Common myeloid progenitor, CD34-positive (primary cell): ENCODE data around the gene SNPH.

ENCODE experiments used
- CTCF ChIA-PET: fragments of 350-600 bp; sonication (Branson Sonifier 250); formaldehyde crosslinking; loops from one replicate; lab custom pipeline; 2021; ENCODE audit warnings: antibody characterized with exemption; lab: Charles Lee
- POLR2A ChIA-PET: fragments of 350-600 bp; sonication (Branson Sonifier 250); formaldehyde crosslinking; loops from one replicate; lab custom pipeline; 2021; ENCODE audit warnings: antibody characterized with exemption; lab: Charles Lee
- DNase-seq, 3 donors: peaks; one replicate each; pipeline versions ENCODE4 v3.0.0 to v3.0.0-alpha.2; 2013
- H3K27ac ChIP-seq, 2 experiments: 1 replicate in 1 of 2; 2 replicates in 1 of 2; pipeline ENCODE4 v1.7.0; 2013; ENCODE audit warnings: inconsistent platforms in 2 of 2, low read length in 2 of 2, mild to moderate bottlenecking in 2 of 2, low read depth in 1 of 2, moderate library complexity in 1 of 2; ENCODE audit not compliant: severe bottlenecking in 2 of 2, insufficient read depth in 1 of 2, poor library complexity in 1 of 2
- H3K27me3 ChIP-seq, 5 experiments: replicated peaks in 2 of 5; 1 replicate in 3 of 5; 2 replicates in 2 of 5; pipeline versions ENCODE4 v1.6.1 to v1.7.0; 2013; ENCODE audit warnings: low read length in 4 of 5, mild to moderate bottlenecking in 2 of 5, moderate library complexity in 2 of 5, inconsistent platforms in 1 of 5; ENCODE audit not compliant: insufficient read depth in 5 of 5, control insufficient read depth in 4 of 5
- H3K36me3 ChIP-seq, 4 experiments: 1 replicate in 2 of 4; 2 replicates in 2 of 4; pipeline versions ENCODE4 v1.6.1 to v1.7.0; 2013; ENCODE audit warnings: low read length in 3 of 4, control low read depth in 1 of 4, mild to moderate bottlenecking in 1 of 4; ENCODE audit not compliant: control insufficient read depth in 4 of 4, insufficient read depth in 4 of 4
- H3K4me1 ChIP-seq, 4 experiments: 1 replicate in 3 of 4; 2 replicates in 1 of 4; pipeline versions ENCODE4 v1.6.1 to v1.7.1; 2013; ENCODE audit warnings: low read length in 3 of 4, mild to moderate bottlenecking in 3 of 4, control low read depth in 1 of 4, inconsistent platforms in 1 of 4, moderate library complexity in 1 of 4; ENCODE audit not compliant: control insufficient read depth in 4 of 4, insufficient read depth in 4 of 4; ENCODE audit errors: control extremely low read depth in 1 of 4
- H3K4me3 ChIP-seq, 7 experiments: 1 replicate in 4 of 7; 2 replicates in 3 of 7; pipeline versions ENCODE4 v1.5.1 to v1.7.0; 2013; ENCODE audit warnings: mild to moderate bottlenecking in 7 of 7, low read length in 6 of 7, moderate library complexity in 6 of 7, inconsistent platforms in 2 of 7, low read depth in 2 of 7, control low read depth in 1 of 7; ENCODE audit not compliant: insufficient read depth in 4 of 7, control insufficient read depth in 1 of 7; ENCODE audit errors: extremely low read depth in 1 of 7
- H3K9me3 ChIP-seq, 5 experiments: 1 replicate in 4 of 5; 2 replicates in 1 of 5; pipeline versions ENCODE4 v1.6.1 to v1.7.1; 2013; ENCODE audit warnings: low read length in 4 of 5, mild to moderate bottlenecking in 2 of 5, inconsistent platforms in 1 of 5, low read depth in 1 of 5, moderate library complexity in 1 of 5; ENCODE audit not compliant: control insufficient read depth in 4 of 5, insufficient read depth in 2 of 5; ENCODE audit errors: control extremely low read depth in 1 of 5
- WGBS: methylation state at CpG from one replicate; pipeline ENCODE4 v1.1.5; 2013; ENCODE audit not compliant: insufficient coverage; 5-methylcytosine and 5-hydroxymethylcytosine counted together

The SNPH gene

GRCh38 chr20:1278993-1279392 is 12.9 kb downstream of the SNPH start:
- H3K4me1 ChIP-seq = no peaks in the 10 kb centered on the region
- no peaks in the 10 kb centered on the region for H3K9me3 ChIP-seq
- ChIA-PET CTCF (no interaction called here), POLR2A (no interaction called here)
- 100% methylated on average over 2 of the region's 4 CpGs for WGBS
- DNase-seq = no peak
- H3K36me3 ChIP-seq = no peaks in the 10 kb centered on the region
- H3K27me3 ChIP-seq = no peaks in the 10 kb centered on the region
- H3K27ac ChIP-seq = no peak overlapping the region
- no peak overlapping the region for H3K4me3 ChIP-seq

- H3K4me1 ChIP-seq = no peaks in the 10 kb centered on the region
- no peaks in the 10 kb centered on the region for H3K9me3 ChIP-seq
- 97% methylated on average over 5 of the region's 6 CpGs for WGBS
- no peaks in the 10 kb centered on the region for H3K27me3 ChIP-seq
- no peaks in the 10 kb centered on the region for H3K36me3 ChIP-seq
- H3K27ac ChIP-seq = no peak overlapping the region
- DNase-seq = no peak
- no peak overlapping the region for H3K4me3 ChIP-seq
- ChIA-PET CTCF (interaction anchor here (0.9 to 1.3 kb wide), 4 partner anchors 18 to 223 kb away, joined by 3 to 5 read pairs (median 4); no protein-coding TSS in a partner anchor), POLR2A (no interaction called here)
These were observed 14.4 kb downstream of the SNPH start for GRCh38 chr20:1280195-1281102.

- Histone ChIP-seq H3K4me1 (peaks cover 0 to 3% (median under 1%) of the 10 kb centered on the region in 4 experiments), H3K36me3 (no peaks in the 10 kb centered on the region), H3K27ac (no peak overlapping the region), H3K9me3 (no peaks in the 10 kb centered on the region), H3K4me3 (no peak overlapping the region), H3K27me3 (no peaks in the 10 kb centered on the region)
- CTCF ChIA-PET = interaction anchor here (0.9 to 2.4 kb wide), 5 partner anchors 14 to 35 kb away, joined by 3 to 6 read pairs (median 4); no protein-coding TSS in a partner anchor
- WGBS = 93% methylated on average over 2 of the region's 7 CpGs
- DNase-seq = no peak
- POLR2A ChIA-PET = interaction anchor here (0.6 kb wide), 1 partner anchor 483 kb away, joined by 3 read pairs; no protein-coding TSS in a partner anchor
These were observed 15.4 kb downstream of the SNPH start for GRCh38 chr20:1281279-1282057.

- Histone ChIP-seq H3K4me1 (peaks cover 0 to 7% (median 2%) of the 10 kb centered on the region in 4 experiments), H3K36me3 (no peaks in the 10 kb centered on the region), H3K27me3 (no peaks in the 10 kb centered on the region), H3K27ac (no peak overlapping the region), H3K9me3 (no peaks in the 10 kb centered on the region), H3K4me3 (no peak overlapping the region)
- WGBS = 100% methylated on average over 1 of the region's 3 CpGs
- ChIA-PET CTCF (interaction anchor here (0.9 to 2.4 kb wide), 4 partner anchors 10 to 70 kb away, joined by 3 to 6 read pairs (median 3); no protein-coding TSS in a partner anchor), POLR2A (no interaction called here)
- no peak for DNase-seq
These were observed 16.9 kb downstream of the SNPH start for GRCh38 chr20:1282966-1283365.

- WGBS = 91% methylated on average over 9 of the region's 9 CpGs
- no peak for DNase-seq
- H3K9me3 ChIP-seq = no peaks in the 10 kb centered on the region
- H3K27me3 ChIP-seq = no peaks in the 10 kb centered on the region
- H3K36me3 ChIP-seq = no peaks in the 10 kb centered on the region
- H3K4me3 ChIP-seq = no peak overlapping the region
- no peak overlapping the region for H3K27ac ChIP-seq
- ChIA-PET POLR2A (no interaction called here), CTCF (interaction anchor here (0.9 to 2.4 kb wide), 4 partner anchors 11 to 71 kb away, joined by 3 to 6 read pairs (median 4); no protein-coding TSS in a partner anchor)
- H3K4me1 ChIP-seq = peaks cover 0 to 7% (median 2%) of the 10 kb centered on the region in 4 experiments
These were observed 17.7 kb downstream of the SNPH start for GRCh38 chr20:1283522-1284510.

- H3K27ac ChIP-seq = no peak overlapping the region
- CTCF ChIA-PET = no interaction called here
- WGBS = 68% methylated on average over 7 of the region's 9 CpGs
These were observed 20.4 kb downstream of the SNPH start for GRCh38 chr20:1286267-1287024.

More at GRCh38 chr20:1286267-1287024, 20.4 kb downstream of the SNPH start:
- peaks cover 0 to 7% (median 2%) of the 10 kb centered on the region in 4 experiments for H3K4me1 ChIP-seq
- POLR2A ChIA-PET = no interaction called here
- no peak overlapping the region for H3K4me3 ChIP-seq
- no peak for DNase-seq
- no peaks in the 10 kb centered on the region for H3K9me3 ChIP-seq
- H3K27me3 ChIP-seq = no peaks in the 10 kb centered on the region
- H3K36me3 ChIP-seq = no peaks in the 10 kb centered on the region
